GM23338 (cell line): Measurements from ENCODE around the gene C11orf16. TPM values are rescaled to one million over a fixed set of nuclear protein-coding genes. Genes with fewer than 3 reads are reported as not detected.

Source experiments
- ATAC-seq: fragments of 200-7000 bp; cut with Tn5 transposase; 3 replicates; pipeline ENCODE4 v1.9.1; 2020
- DNase-seq: peaks from one replicate; pipeline ENCODE4 v3.0.0-alpha.2; 2015; ENCODE audit warnings: low spot score
- H2AFZ ChIP-seq: fragments of 200-600 bp; sonication (generic); 2 replicates; pipeline ENCODE4 v1.8.0; 2016; ENCODE audit warnings: antibody characterized with exemption, mild to moderate bottlenecking, moderate library complexity
- H3F3A ChIP-seq: fragments of 200-600 bp; sonication (generic); replicated peaks from 2 replicates; pipeline ENCODE4 v1.8.0; 2017; ENCODE audit warnings: antibody characterized with exemption, mixed run types, low read depth
- H3K27ac ChIP-seq: fragments of 200-600 bp; sonication (generic); 2 replicates; pipeline ENCODE4 v1.6.1; 2016; ENCODE audit warnings: low read depth
- H3K27me3 ChIP-seq: fragments of 200-600 bp; sonication (generic); 2 replicates; pipeline ENCODE4 v1.8.0; 2016; ENCODE audit warnings: mild to moderate bottlenecking, mixed run types, moderate library complexity; ENCODE audit not compliant: insufficient read depth
- H3K36me3 ChIP-seq: fragments of 200-600 bp; sonication (generic); 2 replicates; pipeline ENCODE4 v1.8.0; 2016; ENCODE audit warnings: mild to moderate bottlenecking; ENCODE audit not compliant: insufficient read depth
- H3K4me1 ChIP-seq: fragments of 200-600 bp; sonication (generic); 2 replicates; pipeline ENCODE4 v1.8.0; 2016; ENCODE audit warnings: mild to moderate bottlenecking, moderate library complexity; ENCODE audit not compliant: insufficient read depth
- H3K4me2 ChIP-seq: fragments of 200-600 bp; sonication (generic); 2 replicates; pipeline ENCODE4 v1.7.1; 2017; ENCODE audit warnings: mixed run types
- H3K4me3 ChIP-seq: fragments of 200-600 bp; sonication (generic); 2 replicates; pipeline ENCODE4 v1.6.1; 2016; ENCODE audit warnings: mixed run types
- H3K79me2 ChIP-seq: fragments of 200-600 bp; sonication (generic); replicated peaks from 2 replicates; pipeline ENCODE4 v1.8.0; 2017; ENCODE audit warnings: mild to moderate bottlenecking; ENCODE audit not compliant: insufficient read depth
- H3K9me2 ChIP-seq: fragments of 200-600 bp; sonication (generic); 2 replicates; pipeline ENCODE4 v1.8.0; 2017; ENCODE audit not compliant: insufficient read depth
- H4K20me1 ChIP-seq: fragments of 200-600 bp; sonication (generic); replicated peaks from 2 replicates; pipeline ENCODE4 v1.8.0; 2017; ENCODE audit warnings: mild to moderate bottlenecking; ENCODE audit not compliant: insufficient read depth
- H3K27ac Mint-ChIP-seq: 2 replicates; pipeline ENCODE4 v1.8.0; 2020; ENCODE audit warnings: inconsistent platforms, mild to moderate bottlenecking, moderate library complexity, mixed read lengths
- H3K27me3 Mint-ChIP-seq: 3 replicates; pipeline ENCODE4 v1.8.0; 2022; ENCODE audit warnings: low read depth, mild to moderate bottlenecking, moderate library complexity, mixed read lengths, inconsistent platforms; ENCODE audit not compliant: insufficient read depth, poor library complexity
- H3K36me3 Mint-ChIP-seq: 3 replicates; pipeline ENCODE4 v1.8.0; 2021; ENCODE audit warnings: low read depth, mild to moderate bottlenecking, inconsistent platforms, moderate library complexity, mixed read lengths
- H3K4me1 Mint-ChIP-seq: 3 replicates; pipeline ENCODE4 v1.8.0; 2020; ENCODE audit warnings: mild to moderate bottlenecking, inconsistent platforms, mixed read lengths
- H3K4me3 Mint-ChIP-seq: 3 replicates; pipeline ENCODE4 v1.8.0; 2021; ENCODE audit warnings: moderate library complexity, mild to moderate bottlenecking, inconsistent platforms, mixed read lengths
- H3K9me3 Mint-ChIP-seq: 3 replicates; pipeline ENCODE4 v1.8.0; 2020; ENCODE audit warnings: moderate library complexity, mild to moderate bottlenecking, inconsistent platforms, mixed read lengths
- CREB1 ChIP-seq: fragments of 250-450 bp; sonication (Bioruptor Pico); IDR thresholded peaks from 2 replicates; pipeline ENCODE4 v1.5.0; 2020; ENCODE audit warnings: low read depth, mild to moderate bottlenecking, moderate library complexity
- EZH2 ChIP-seq: fragments of 200-600 bp; sonication (generic); IDR thresholded peaks from one replicate; pipeline ENCODE4 v1.8.0; 2017; ENCODE audit warnings: antibody characterized with exemption, mild to moderate bottlenecking, low read depth; ENCODE audit not compliant: unreplicated experiment
- EZH2phosphoT487 ChIP-seq: fragments of 200-600 bp; sonication (generic); IDR thresholded peaks from one replicate; pipeline ENCODE4 v1.8.1; 2018; ENCODE audit warnings: antibody characterized with exemption; ENCODE audit not compliant: unreplicated experiment
- JUNB ChIP-seq: IDR thresholded peaks from one replicate; pipeline ENCODE4 v1.6.1; 2016; ENCODE audit warnings: antibody characterized with exemption; ENCODE audit not compliant: unreplicated experiment
- STAT1 ChIP-seq: IDR thresholded peaks from one replicate; pipeline ENCODE4 v1.6.1; 2016; ENCODE audit warnings: antibody characterized with exemption; ENCODE audit not compliant: unreplicated experiment
- ZNF114 ChIP-seq: fragments of 250-450 bp; sonication (Bioruptor Pico); IDR thresholded peaks from 2 replicates; pipeline ENCODE4 v1.5.0; 2020; ENCODE audit warnings: mild to moderate bottlenecking, moderate library complexity
- ZNF331 ChIP-seq: fragments of 250-450 bp; sonication (Bioruptor Pico); IDR thresholded peaks from 2 replicates; pipeline ENCODE4 v1.5.0; 2020; ENCODE audit warnings: low read depth, mild to moderate bottlenecking, moderate library complexity
- polyA plus RNA-seq: library from polyadenylated mRNA; unstranded; fragments of >200 nt; fragmentation: Nextera tagmentation; extraction: Ambion mirVana; gene quantifications from 2 replicates; pipeline ENCODE4 v1.2.1, GENCODE V29; 2016
- total RNA-seq: library from RNA; depleted of rRNA; stranded (reverse); fragments of >200 nt; shearing (Covaris generic); gene quantifications from 2 replicates; pipeline ENCODE4 v1.2.3, GENCODE V29; 2014
- TF ChIP-seq, protein P1 (sequence below): IDR thresholded peaks from 2 replicates; pipeline ENCODE4 v1.6.1; 2016; ENCODE audit warnings: antibody characterized with exemption
- TF ChIP-seq, protein P2 (sequence below), 2 experiments: fragments of 200-600 bp in 1 of 2; sonication (generic) in 1 of 2; conservative IDR thresholded peaks; 2 replicates each; pipeline versions ENCODE4 v1.5.1 to v1.6.1; 2016 to 2017; ENCODE audit warnings: antibody characterized with exemption in 2 of 2, low read depth in 2 of 2, mild to moderate bottlenecking in 2 of 2, moderate library complexity in 1 of 2
- TF ChIP-seq, protein P3 (sequence below): IDR thresholded peaks from one replicate; pipeline ENCODE4 v1.6.1; 2018; ENCODE audit warnings: antibody characterized with exemption; ENCODE audit not compliant: unreplicated experiment

C11orf16 gene
- total and polyA plus RNA-seq, 2 experiments from 2014 or later, result not detected

DNA sequence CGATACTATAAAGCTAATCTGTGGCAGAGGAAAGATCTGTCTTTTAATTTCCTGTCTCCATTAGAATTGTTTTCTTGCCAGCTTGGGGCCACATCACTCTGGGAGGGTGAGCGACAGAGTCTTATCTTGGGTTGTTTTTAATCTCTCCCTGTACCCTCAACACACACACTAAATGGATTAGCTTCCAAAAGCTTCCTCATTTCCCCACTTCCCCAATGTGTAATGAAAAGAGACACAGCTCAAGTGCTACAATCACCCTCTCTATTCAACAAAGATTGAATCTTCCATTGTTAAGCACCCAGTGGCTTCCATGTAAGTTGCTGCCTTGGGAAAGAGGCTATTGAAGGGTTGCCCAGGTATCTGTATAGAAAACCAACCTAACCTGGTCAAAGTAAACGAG lies 16.1 kb upstream of the C11orf16 start (continued):
- TF ChIP-seq, protein P1, sequence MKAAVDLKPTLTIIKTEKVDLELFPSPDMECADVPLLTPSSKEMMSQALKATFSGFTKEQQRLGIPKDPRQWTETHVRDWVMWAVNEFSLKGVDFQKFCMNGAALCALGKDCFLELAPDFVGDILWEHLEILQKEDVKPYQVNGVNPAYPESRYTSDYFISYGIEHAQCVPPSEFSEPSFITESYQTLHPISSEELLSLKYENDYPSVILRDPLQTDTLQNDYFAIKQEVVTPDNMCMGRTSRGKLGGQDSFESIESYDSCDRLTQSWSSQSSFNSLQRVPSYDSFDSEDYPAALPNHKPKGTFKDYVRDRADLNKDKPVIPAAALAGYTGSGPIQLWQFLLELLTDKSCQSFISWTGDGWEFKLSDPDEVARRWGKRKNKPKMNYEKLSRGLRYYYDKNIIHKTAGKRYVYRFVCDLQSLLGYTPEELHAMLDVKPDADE, result no peak
- no peak for TF ChIP-seq CREB1 (CRISPR knock-in tag)
- TF ChIP-seq EZH2phosphoT487, result no peak
- TF ChIP-seq, protein P2, sequence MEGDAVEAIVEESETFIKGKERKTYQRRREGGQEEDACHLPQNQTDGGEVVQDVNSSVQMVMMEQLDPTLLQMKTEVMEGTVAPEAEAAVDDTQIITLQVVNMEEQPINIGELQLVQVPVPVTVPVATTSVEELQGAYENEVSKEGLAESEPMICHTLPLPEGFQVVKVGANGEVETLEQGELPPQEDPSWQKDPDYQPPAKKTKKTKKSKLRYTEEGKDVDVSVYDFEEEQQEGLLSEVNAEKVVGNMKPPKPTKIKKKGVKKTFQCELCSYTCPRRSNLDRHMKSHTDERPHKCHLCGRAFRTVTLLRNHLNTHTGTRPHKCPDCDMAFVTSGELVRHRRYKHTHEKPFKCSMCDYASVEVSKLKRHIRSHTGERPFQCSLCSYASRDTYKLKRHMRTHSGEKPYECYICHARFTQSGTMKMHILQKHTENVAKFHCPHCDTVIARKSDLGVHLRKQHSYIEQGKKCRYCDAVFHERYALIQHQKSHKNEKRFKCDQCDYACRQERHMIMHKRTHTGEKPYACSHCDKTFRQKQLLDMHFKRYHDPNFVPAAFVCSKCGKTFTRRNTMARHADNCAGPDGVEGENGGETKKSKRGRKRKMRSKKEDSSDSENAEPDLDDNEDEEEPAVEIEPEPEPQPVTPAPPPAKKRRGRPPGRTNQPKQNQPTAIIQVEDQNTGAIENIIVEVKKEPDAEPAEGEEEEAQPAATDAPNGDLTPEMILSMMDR (conservative IDR thresholded peaks at IDR 0.05; ENCODE audit: low read depth in 2 of 2), result no peak
- no peak for TF ChIP-seq STAT1

DNA sequence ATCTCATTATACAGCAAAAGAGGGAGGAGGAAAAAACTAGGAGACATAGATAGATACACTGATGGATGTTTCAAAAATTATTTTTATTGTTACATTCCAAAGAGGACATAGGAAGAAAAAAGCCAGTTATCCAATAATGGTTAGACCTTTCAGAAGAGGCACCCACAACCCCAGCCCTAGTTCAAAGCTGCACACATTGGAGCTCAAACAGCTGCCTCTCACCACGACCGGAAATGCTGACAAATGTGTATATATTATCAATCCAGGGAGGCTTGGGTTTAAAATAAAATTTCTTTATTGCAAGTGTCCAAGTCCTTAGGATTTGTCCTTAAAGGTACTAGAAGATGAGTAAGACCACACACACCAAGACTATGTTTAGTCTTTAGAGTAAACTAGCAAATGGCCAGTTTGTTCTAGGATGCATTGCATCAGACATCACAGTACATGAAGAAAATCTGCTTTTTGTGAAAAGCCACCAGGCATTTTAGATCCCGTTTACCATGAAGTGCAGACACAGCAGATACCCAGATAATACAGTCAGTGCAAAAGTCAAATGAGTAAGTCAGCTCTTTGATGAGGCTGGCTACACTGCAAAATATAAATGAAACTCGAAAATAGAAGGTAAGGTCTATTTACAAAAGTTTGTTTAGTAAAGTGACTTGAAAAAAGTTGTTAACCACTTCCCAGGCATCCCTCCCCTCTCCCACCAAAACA lies 14.6 kb upstream of the C11orf16 start:
- Mint-ChIP-seq H3K4me1 (peaks cover 4% of the 10 kb centered on the region; the same call in 2 of the 3 replicates), H3K36me3 (no peaks in the 10 kb centered on the region; the same call in 1 of the 3 replicates), H3K27ac (no peak overlapping the region; the same call in 1 of the 2 replicates), H3K27me3 (no peaks in the 10 kb centered on the region), H3K9me3 (no peaks in the 10 kb centered on the region), H3K4me3 (no peak overlapping the region)
- Histone ChIP-seq H3K4me3 (no peak overlapping the region), H2AFZ (no peak overlapping the region), H3K9me2 (no peaks in the 10 kb centered on the region), H3K4me1 (no peaks in the 10 kb centered on the region), H4K20me1 (no peaks in the 10 kb centered on the region), H3K27me3 (no peaks in the 10 kb centered on the region), H3K27ac (no peak overlapping the region), H3K36me3 (no peaks in the 10 kb centered on the region), H3F3A (no peaks in the 10 kb centered on the region), H3K79me2 (no peaks in the 10 kb centered on the region), H3K4me2 (no peak overlapping the region)
- ATAC-seq (no peak), DNase-seq (no peak)
- TF ChIP-seq ZNF114 (CRISPR knock-in tag) (no peak), EZH2phosphoT487 (no peak), JUNB (no peak), ZNF331 (CRISPR knock-in tag) (no peak), STAT1 (no peak), EZH2 (no peak)
- TF ChIP-seq, protein P3, sequence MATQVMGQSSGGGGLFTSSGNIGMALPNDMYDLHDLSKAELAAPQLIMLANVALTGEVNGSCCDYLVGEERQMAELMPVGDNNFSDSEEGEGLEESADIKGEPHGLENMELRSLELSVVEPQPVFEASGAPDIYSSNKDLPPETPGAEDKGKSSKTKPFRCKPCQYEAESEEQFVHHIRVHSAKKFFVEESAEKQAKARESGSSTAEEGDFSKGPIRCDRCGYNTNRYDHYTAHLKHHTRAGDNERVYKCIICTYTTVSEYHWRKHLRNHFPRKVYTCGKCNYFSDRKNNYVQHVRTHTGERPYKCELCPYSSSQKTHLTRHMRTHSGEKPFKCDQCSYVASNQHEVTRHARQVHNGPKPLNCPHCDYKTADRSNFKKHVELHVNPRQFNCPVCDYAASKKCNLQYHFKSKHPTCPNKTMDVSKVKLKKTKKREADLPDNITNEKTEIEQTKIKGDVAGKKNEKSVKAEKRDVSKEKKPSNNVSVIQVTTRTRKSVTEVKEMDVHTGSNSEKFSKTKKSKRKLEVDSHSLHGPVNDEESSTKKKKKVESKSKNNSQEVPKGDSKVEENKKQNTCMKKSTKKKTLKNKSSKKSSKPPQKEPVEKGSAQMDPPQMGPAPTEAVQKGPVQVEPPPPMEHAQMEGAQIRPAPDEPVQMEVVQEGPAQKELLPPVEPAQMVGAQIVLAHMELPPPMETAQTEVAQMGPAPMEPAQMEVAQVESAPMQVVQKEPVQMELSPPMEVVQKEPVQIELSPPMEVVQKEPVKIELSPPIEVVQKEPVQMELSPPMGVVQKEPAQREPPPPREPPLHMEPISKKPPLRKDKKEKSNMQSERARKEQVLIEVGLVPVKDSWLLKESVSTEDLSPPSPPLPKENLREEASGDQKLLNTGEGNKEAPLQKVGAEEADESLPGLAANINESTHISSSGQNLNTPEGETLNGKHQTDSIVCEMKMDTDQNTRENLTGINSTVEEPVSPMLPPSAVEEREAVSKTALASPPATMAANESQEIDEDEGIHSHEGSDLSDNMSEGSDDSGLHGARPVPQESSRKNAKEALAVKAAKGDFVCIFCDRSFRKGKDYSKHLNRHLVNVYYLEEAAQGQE, result no peak
- TF ChIP-seq, protein P1, result no peak
- TF ChIP-seq, protein P2 (conservative IDR thresholded peaks at IDR 0.05; ENCODE audit: low read depth in 2 of 2), result no peak
